SK-N-SH (cell line): ENCODE measurements around the gene ZBTB22.

ENCODE experiments used
- CTCF ChIP-seq: fragments of 200-600 bp; sonication (generic); IDR thresholded peaks from 2 replicates; pipeline ENCODE4 v1.6.1; 2017; ENCODE audit warnings: antibody characterized with exemption, mild to moderate bottlenecking, moderate library complexity
- JUND ChIP-seq: IDR thresholded peaks from 2 replicates; pipeline ENCODE4 v1.4.0; 2012
- YY1 ChIP-seq: IDR thresholded peaks from 2 replicates; pipeline ENCODE4 v1.4.0; 2012; ENCODE audit warnings: low read depth, mild to moderate bottlenecking
- TF ChIP-seq, protein P1 (sequence below): IDR thresholded peaks from 2 replicates; pipeline ENCODE4 v1.4.0; 2012; ENCODE audit warnings: low read depth, borderline replicate concordance

GRCh38 chr6:33324125-33324524 is 6.6 kb upstream of the ZBTB22 start:
- TF ChIP-seq CTCF (no peak), YY1 (no peak), JUND (no peak)
- TF ChIP-seq, protein P1, sequence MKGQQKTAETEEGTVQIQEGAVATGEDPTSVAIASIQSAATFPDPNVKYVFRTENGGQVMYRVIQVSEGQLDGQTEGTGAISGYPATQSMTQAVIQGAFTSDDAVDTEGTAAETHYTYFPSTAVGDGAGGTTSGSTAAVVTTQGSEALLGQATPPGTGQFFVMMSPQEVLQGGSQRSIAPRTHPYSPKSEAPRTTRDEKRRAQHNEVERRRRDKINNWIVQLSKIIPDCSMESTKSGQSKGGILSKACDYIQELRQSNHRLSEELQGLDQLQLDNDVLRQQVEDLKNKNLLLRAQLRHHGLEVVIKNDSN: no peak
